AG04450 (cell line): ENCODE data around the gene TRIM33. TPM values are rescaled to one million over a fixed set of nuclear protein-coding genes. Genes with fewer than 3 reads are reported as not detected.
A peak's percentile ranks its signal among the peaks of the same experiment; 100 is the strongest.

Source experiments
- CTCF ChIA-PET: fragments of 300-600, 350-600 bp; formaldehyde crosslinking; extraction: SDS; loops from one replicate; lab custom pipeline; 2022; ENCODE audit warnings: antibody characterized with exemption, inconsistent platforms; lab: Charles Lee
- POLR2A ChIA-PET: fragments of 350-600 bp; formaldehyde crosslinking; extraction: SDS; loops from one replicate; lab custom pipeline; 2021; ENCODE audit warnings: antibody characterized with exemption, inconsistent platforms; lab: Yijun Ruan, JAX
- DNase-seq: peaks from one replicate; pipeline ENCODE4 v3.0.0-alpha.2; 2011; ENCODE audit warnings: low read depth, low spot score
- H3K27ac ChIP-seq: one replicate; pipeline ENCODE4 v1.5.1; 2012; ENCODE audit warnings: low read depth, low read length, control low read depth
- H3K27me3 ChIP-seq: one replicate; pipeline ENCODE4 v1.6.0; 2012; ENCODE audit warnings: low read length; ENCODE audit not compliant: control insufficient read depth, insufficient read depth
- H3K4me3 ChIP-seq: 2 replicates; pipeline ENCODE4 v1.5.1; 2011; ENCODE audit warnings: mild to moderate bottlenecking, low read depth, low read length, control low read depth
- H3K9me3 ChIP-seq: 2 replicates; pipeline ENCODE4 v1.5.1; 2012; ENCODE audit warnings: low read length; ENCODE audit not compliant: control insufficient read depth, insufficient read depth
- polyA plus RNA-seq: library from polyadenylated mRNA; depleted of rRNA; stranded (reverse); fragments of >200 nt; gene quantifications from 2 replicates; pipeline ENCODE4 v1.2.3, GENCODE V29; 2011
- TF ChIP-seq, protein P1 (sequence below): IDR thresholded peaks from 2 replicates; pipeline ENCODE4 v1.5.1; 2011; ENCODE audit warnings: low read depth, low read length, control low read depth, inconsistent platforms

TRIM33 gene
- polyA plus RNA-seq, 1 experiment: 21.1 TPM

DNA sequence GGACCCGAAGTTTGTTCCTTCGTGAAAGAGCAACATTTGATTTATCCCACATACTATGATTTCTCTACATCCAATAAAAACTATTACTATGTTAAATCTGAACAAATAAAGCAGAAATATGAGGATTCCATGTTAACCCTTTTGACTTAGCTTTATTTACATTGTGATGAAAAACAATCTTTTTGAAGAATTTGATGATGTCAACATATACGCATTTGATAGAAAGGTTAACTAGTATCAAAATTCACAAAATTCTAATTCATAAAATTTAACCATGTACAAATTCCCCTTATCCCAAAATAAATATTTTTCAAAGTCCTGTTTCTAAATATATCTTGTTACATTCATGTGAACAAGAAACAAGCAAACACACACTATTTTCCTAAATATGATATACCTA lies 74.2 kb downstream of the TRIM33 start:
- H3K27ac ChIP-seq: no peak overlapping the region
- no peak overlapping the region for H3K4me3 ChIP-seq
- no peaks in the 10 kb centered on the region for H3K9me3 ChIP-seq
- CTCF ChIA-PET: interaction anchor here (0.8 to 2.5 kb wide), 3 partner anchors 9 to 153 kb away, joined by 3 to 8 read pairs (median 5); no protein-coding TSS in a partner anchor
- TF ChIP-seq, protein P1, sequence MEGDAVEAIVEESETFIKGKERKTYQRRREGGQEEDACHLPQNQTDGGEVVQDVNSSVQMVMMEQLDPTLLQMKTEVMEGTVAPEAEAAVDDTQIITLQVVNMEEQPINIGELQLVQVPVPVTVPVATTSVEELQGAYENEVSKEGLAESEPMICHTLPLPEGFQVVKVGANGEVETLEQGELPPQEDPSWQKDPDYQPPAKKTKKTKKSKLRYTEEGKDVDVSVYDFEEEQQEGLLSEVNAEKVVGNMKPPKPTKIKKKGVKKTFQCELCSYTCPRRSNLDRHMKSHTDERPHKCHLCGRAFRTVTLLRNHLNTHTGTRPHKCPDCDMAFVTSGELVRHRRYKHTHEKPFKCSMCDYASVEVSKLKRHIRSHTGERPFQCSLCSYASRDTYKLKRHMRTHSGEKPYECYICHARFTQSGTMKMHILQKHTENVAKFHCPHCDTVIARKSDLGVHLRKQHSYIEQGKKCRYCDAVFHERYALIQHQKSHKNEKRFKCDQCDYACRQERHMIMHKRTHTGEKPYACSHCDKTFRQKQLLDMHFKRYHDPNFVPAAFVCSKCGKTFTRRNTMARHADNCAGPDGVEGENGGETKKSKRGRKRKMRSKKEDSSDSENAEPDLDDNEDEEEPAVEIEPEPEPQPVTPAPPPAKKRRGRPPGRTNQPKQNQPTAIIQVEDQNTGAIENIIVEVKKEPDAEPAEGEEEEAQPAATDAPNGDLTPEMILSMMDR: no peak
- POLR2A ChIA-PET: no interaction called here
- DNase-seq: no peak
- H3K27me3 ChIP-seq: no peaks in the 10 kb centered on the region

DNA sequence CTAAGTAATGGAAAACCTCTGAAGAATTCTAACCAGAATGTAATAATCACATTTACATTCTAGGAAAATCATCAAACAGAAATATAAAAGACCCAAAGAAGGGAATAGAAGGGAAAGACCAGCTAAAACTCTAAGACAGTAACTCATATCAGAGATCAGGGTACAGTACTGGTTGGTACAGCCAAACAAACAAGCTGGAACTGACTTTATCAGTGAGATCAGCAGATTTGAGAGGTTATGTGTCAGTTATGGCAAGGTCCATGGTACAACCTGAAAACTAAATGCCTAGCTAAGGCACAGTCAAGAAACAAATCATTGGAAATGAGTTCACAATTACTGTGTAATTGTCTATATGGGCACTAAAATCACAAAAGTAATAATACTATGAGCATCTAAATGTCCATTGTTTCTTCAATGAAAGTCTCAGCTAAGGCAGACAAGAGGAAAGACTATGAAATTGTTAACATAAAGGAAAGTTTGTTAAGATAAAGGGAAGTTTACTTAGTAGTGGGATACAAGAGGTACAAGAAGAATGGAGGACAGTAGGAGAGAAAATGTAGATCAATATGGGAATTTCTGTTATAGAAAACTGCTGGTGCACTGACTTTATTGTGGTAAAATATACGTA lies 75.8 kb downstream of the TRIM33 start:
- H3K27ac ChIP-seq: no peak overlapping the region
- ChIA-PET POLR2A (no interaction called here), CTCF (interaction anchor here (2.4 to 2.5 kb wide), 2 partner anchors 7 to 88 kb away, joined by 5 to 8 read pairs; no protein-coding TSS in a partner anchor)
- TF ChIP-seq, protein P1: no peak
- DNase-seq: no peak
- no peaks in the 10 kb centered on the region for H3K9me3 ChIP-seq
- no peak overlapping the region for H3K4me3 ChIP-seq
- no peaks in the 10 kb centered on the region for H3K27me3 ChIP-seq

DNA sequence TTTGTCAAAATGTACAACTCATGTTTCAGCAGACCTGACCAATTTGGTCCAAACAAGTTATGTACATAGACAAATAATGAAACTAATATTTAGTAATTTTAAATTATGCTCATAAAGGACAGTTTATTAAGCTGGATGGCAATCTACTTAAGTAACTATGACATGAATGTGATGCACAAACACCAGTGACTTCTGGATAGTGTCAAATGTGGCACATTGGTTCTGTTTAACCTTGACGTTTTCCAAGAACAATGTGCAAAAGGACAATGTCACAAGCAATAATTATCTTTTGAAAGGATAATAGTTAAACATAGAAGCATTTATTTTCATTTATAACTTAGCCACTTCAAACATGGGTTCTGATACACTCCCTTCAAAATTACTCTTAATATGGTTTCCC lies 80.0 kb downstream of the TRIM33 start:
- TF ChIP-seq, protein P1: no peak
- ChIA-PET CTCF (no interaction called here), POLR2A (no interaction called here)
- Histone ChIP-seq H3K4me3 (no peak overlapping the region), H3K9me3 (no peaks in the 10 kb centered on the region), H3K27me3 (no peaks in the 10 kb centered on the region), H3K27ac (no peak overlapping the region)
- no peak for DNase-seq

DNA sequence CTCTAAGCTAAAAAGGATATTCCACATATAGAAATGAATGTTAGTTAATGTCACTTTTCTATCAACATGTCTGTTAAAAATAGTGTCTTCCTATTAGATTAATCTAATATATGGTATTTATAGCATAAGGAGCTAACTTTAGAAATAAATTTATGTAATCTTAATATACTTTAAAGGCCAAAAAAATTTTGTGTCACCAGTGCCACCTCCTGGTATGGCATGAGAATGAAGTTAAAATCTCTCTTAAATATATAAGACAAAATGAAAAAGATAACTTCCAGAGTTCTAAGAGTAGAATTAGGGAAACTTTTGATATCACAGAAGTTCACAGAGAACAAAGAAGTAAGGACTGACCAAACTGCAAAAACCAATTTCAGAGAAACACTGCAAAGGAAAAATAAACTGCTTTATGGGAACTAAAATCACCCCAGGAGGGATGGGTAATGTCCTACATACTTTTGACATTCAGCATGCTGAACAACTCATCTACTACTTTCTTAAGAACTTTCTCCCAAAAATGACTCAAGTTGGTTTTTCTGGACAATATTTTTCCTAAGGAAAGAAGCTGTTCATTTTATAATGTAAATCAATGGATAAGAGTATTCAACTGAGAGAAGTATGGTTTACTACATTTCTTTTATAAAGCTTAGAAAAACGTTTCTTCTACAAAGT lies 82.8 kb downstream of the TRIM33 start:
- H3K27ac ChIP-seq: no peak overlapping the region

More for the DNA sequence above, 82.8 kb downstream of the TRIM33 start:
- CTCF ChIA-PET: interaction anchor here (0.8 to 3.7 kb wide), 25 partner anchors 8 to 452 kb away, joined by 3 to 41 read pairs (median 4); partner anchors contain the start of gene OLFML3
- POLR2A ChIA-PET: no interaction called here
- DNase-seq: no peak
- TF ChIP-seq, protein P1: peak; percentile 56
- H3K27me3 ChIP-seq: no peaks in the 10 kb centered on the region
- no peak overlapping the region for H3K4me3 ChIP-seq
- H3K9me3 ChIP-seq: no peaks in the 10 kb centered on the region
